SK-N-SH (cell line): ENCODE data around the gene PRKN.

Experiments used
- CTCF ChIP-seq: fragments of 200-600 bp; sonication (generic); IDR thresholded peaks from 2 replicates; pipeline ENCODE4 v1.6.1; 2017; ENCODE audit warnings: antibody characterized with exemption, mild to moderate bottlenecking, moderate library complexity
- NRF1 ChIP-seq: IDR thresholded peaks from 2 replicates; pipeline ENCODE4 v1.6.1; 2012; ENCODE audit warnings: low read depth, mild to moderate bottlenecking, low read length
- USF2 ChIP-seq: fragments of 150-350 bp; IDR thresholded peaks from 2 replicates; pipeline ENCODE4 v1.6.1; 2017; ENCODE audit warnings: antibody characterized with exemption, low read length, low read depth, borderline replicate concordance

- no peak for TF ChIP-seq USF2
- no peak for TF ChIP-seq CTCF
- TF ChIP-seq NRF1: no peak
These were observed 188.2 kb downstream of the PRKN start for GRCh38 chr6:162539321-162539720.
